Astrocyte (in vitro differentiated cells and primary cell): ENCODE measurements around the gene OR6J1.

Source experiments
- EZH2 ChIP-seq: IDR thresholded peaks from 2 replicates; pipeline ENCODE4 v1.6.1; 2012; ENCODE audit warnings: mild to moderate bottlenecking, low read length, inconsistent platforms; ENCODE audit not compliant: insufficient read depth
- TF ChIP-seq, protein P1 (sequence below): IDR thresholded peaks from 2 replicates; pipeline ENCODE4 v1.5.1; 2011; ENCODE audit warnings: low read depth, mild to moderate bottlenecking, inconsistent platforms, low read length, moderate library complexity; ENCODE audit not compliant: insufficient read depth

DNA sequence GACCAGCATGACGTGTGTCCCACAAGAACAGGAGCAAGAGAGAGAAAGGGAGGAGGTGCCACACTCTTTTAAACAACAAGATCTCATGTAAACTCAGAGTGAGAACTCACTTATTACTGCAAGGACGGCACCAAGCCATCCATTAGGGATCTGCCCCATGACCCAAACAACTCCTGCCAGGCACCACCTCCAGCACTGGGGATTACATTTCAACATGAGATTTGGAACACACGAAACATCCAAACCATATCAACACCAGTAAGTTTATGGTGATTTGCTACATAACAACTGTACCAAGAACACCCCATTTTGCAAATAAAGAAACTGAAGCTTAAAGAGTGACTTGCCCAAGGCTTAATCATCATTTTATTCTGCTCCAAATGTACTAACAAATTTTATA, 23.7 kb upstream of the OR6J1 start:
- TF ChIP-seq, protein P1, sequence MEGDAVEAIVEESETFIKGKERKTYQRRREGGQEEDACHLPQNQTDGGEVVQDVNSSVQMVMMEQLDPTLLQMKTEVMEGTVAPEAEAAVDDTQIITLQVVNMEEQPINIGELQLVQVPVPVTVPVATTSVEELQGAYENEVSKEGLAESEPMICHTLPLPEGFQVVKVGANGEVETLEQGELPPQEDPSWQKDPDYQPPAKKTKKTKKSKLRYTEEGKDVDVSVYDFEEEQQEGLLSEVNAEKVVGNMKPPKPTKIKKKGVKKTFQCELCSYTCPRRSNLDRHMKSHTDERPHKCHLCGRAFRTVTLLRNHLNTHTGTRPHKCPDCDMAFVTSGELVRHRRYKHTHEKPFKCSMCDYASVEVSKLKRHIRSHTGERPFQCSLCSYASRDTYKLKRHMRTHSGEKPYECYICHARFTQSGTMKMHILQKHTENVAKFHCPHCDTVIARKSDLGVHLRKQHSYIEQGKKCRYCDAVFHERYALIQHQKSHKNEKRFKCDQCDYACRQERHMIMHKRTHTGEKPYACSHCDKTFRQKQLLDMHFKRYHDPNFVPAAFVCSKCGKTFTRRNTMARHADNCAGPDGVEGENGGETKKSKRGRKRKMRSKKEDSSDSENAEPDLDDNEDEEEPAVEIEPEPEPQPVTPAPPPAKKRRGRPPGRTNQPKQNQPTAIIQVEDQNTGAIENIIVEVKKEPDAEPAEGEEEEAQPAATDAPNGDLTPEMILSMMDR = no peak
- TF ChIP-seq EZH2 = no peak
